Thyroid gland (tissue), 4 donors: ENCODE results near the gene EEFSEC. TPM values are rescaled to one million over a fixed set of nuclear protein-coding genes. Genes with fewer than 3 reads are reported as not detected.

Source experiments
- DNase-seq, 2 donors: peaks; one replicate each; pipeline ENCODE4 v3.0.0-alpha.2; 2019
- H3K27ac ChIP-seq, 3 donors: fragments of 200-600 bp; sonication (generic); 1 replicate in 2 of 3; 2 replicates in 1 of 3; pipeline ENCODE4 v1.5.1; 2016 to 2019; ENCODE audit warnings: mild to moderate bottlenecking in 1 of 3, moderate library complexity in 1 of 3
- H3K27me3 ChIP-seq: fragments of 200-600 bp; sonication (generic); one replicate; pipeline ENCODE4 v1.5.1; 2019
- H3K36me3 ChIP-seq, 2 donors: fragments of 200-600 bp; sonication (generic); one replicate each; pipeline ENCODE4 v1.5.1; 2016 to 2019
- H3K4me1 ChIP-seq, 2 donors: fragments of 200-600 bp; sonication (generic); one replicate each; pipeline ENCODE4 v1.5.1; 2017 to 2019
- H3K4me3 ChIP-seq, 3 donors: fragments of 200-600 bp; sonication (generic); replicated peaks in 1 of 3; 1 replicate in 2 of 3; 2 replicates in 1 of 3; pipeline ENCODE4 v1.5.1; 2016; ENCODE audit warnings: mild to moderate bottlenecking in 1 of 3
- H3K9me3 ChIP-seq: fragments of 200-600 bp; sonication (generic); one replicate; pipeline ENCODE4 v1.5.1; 2017
- CTCF ChIP-seq, 6 experiments: fragments of 200-600 bp in 3 of 6; fragments of 450-650 bp in 3 of 6; sonication (generic) in 3 of 6; IDR thresholded peaks; one replicate each; pipeline ENCODE4 v1.5.1; 2016 to 2019; ENCODE audit warnings: antibody characterized with exemption in 6 of 6, mild to moderate bottlenecking in 2 of 6, inconsistent platforms in 1 of 6, moderate library complexity in 1 of 6
- POLR2A ChIP-seq, 2 donors: fragments of 450-650 bp; IDR thresholded peaks; one replicate each; pipeline ENCODE4 v1.6.1; 2017; ENCODE audit warnings: antibody characterized with exemption in 2 of 2, mild to moderate bottlenecking in 2 of 2, moderate library complexity in 1 of 2
- WGBS, 2 donors: methylation state at CpG; one replicate each; pipeline ENCODE4 v1.1.5; 2017; 5-methylcytosine and 5-hydroxymethylcytosine counted together
- intact Hi-C: fragments of 100-400 bp; cut with DNase I; formaldehyde crosslinking; loops from one replicate; pipeline ENCODE4 v1.15.1; 2023
- total RNA-seq, 4 donors: library from RNA; depleted of rRNA; stranded (reverse); fragments of >200 nt; gene quantifications; one replicate each; pipeline ENCODE4 v1.2.3, GENCODE V29; 2016

Gene EEFSEC
- total RNA-seq, 4 donors from 2014 or later, result 13.3 to 26.6 (median 21.7) TPM

- Histone ChIP-seq H3K27me3 (no peaks in the 10 kb centered on the region), H3K4me1 (no peaks in the 10 kb centered on the region), H3K27ac (no peak overlapping the region), H3K9me3 (no peaks in the 10 kb centered on the region), H3K4me3 (no peak overlapping the region), H3K36me3 (no peaks in the 10 kb centered on the region)
- DNase-seq, result no peak
- TF ChIP-seq POLR2A (IDR thresholded peaks at IDR 0.05) (no peak), CTCF (IDR thresholded peaks at IDR 0.05) (no peak)
- WGBS, 2 donors, result 82 to 86% methylated on average over 7 of the region's 7 CpGs
- intact Hi-C loops, result no loop called here
Observed at GRCh38 chr3:128368626-128369025, 215.3 kb downstream of the EEFSEC start.

- no peak for DNase-seq
- Histone ChIP-seq H3K9me3 (no peaks in the 10 kb centered on the region), H3K4me1 (no peaks in the 10 kb centered on the region), H3K36me3 (no peaks in the 10 kb centered on the region), H3K27ac (no peak overlapping the region), H3K27me3 (no peaks in the 10 kb centered on the region), H3K4me3 (no peak overlapping the region)
- 82 to 93% methylated on average over 2 of the region's 2 CpGs for WGBS, 2 donors
- TF ChIP-seq CTCF (IDR thresholded peaks at IDR 0.05), result no peak
- no peak for TF ChIP-seq POLR2A (IDR thresholded peaks at IDR 0.05)
- intact Hi-C loops, result no loop called here
Observed at GRCh38 chr3:128369121-128369703, 215.9 kb downstream of the EEFSEC start.

- intact Hi-C loops, result no loop called here
- DNase-seq, result no peak
- Histone ChIP-seq H3K27ac (no peak overlapping the region), H3K4me3 (no peak overlapping the region), H3K27me3 (no peaks in the 10 kb centered on the region), H3K9me3 (no peaks in the 10 kb centered on the region), H3K4me1 (no peaks in the 10 kb centered on the region), H3K36me3 (no peaks in the 10 kb centered on the region)
- TF ChIP-seq POLR2A (IDR thresholded peaks at IDR 0.05), result no peak
- 91 to 92% methylated on average over 9 to 10 of the region's 10 CpGs for WGBS, 2 donors
Observed at GRCh38 chr3:128369881-128370642, 216.8 kb downstream of the EEFSEC start.

- TF ChIP-seq POLR2A (IDR thresholded peaks at IDR 0.05) (no peak), CTCF (IDR thresholded peaks at IDR 0.05) (no peak)
Observed at GRCh38 chr3:128372281-128372680, 219.0 kb downstream of the EEFSEC start.

GRCh38 chr3:128372707-128373533 is 219.6 kb downstream of the EEFSEC start:
- no peak for TF ChIP-seq POLR2A (IDR thresholded peaks at IDR 0.05)
- WGBS, 2 donors, result 91 to 97% methylated on average over 9 to 10 of the region's 10 CpGs
- Histone ChIP-seq H3K27ac (no peak overlapping the region), H3K36me3 (no peaks in the 10 kb centered on the region), H3K9me3 (no peaks in the 10 kb centered on the region), H3K4me1 (no peaks in the 10 kb centered on the region), H3K4me3 (no peak overlapping the region), H3K27me3 (no peaks in the 10 kb centered on the region)
- intact Hi-C loops, result no loop called here
- DNase-seq, result no peak

More at GRCh38 chr3:128372281-128372680, 219.0 kb downstream of the EEFSEC start:
- Histone ChIP-seq H3K27ac (no peak overlapping the region), H3K4me3 (no peak overlapping the region), H3K9me3 (no peaks in the 10 kb centered on the region), H3K36me3 (no peaks in the 10 kb centered on the region), H3K4me1 (no peaks in the 10 kb centered on the region), H3K27me3 (no peaks in the 10 kb centered on the region)
- intact Hi-C loops, result no loop called here
- DNase-seq, result no peak
- WGBS, 2 donors, result 89 to 96% methylated on average over 5 of the region's 5 CpGs
